Measurements from ENCODE around the gene AFAP1.
A peak's percentile ranks its signal among the peaks of the same experiment; 100 is the strongest.

The AFAP1 gene

GRCh38 chr4:7766086-7766485 is 173.6 kb downstream of the AFAP1 start:
- DNase-seq = no peak

- no peak for DNase-seq
These were observed 174.0 kb downstream of the AFAP1 start for GRCh38 chr4:7765666-7766065.

- no peak for DNase-seq
These were observed 175.2 kb downstream of the AFAP1 start for GRCh38 chr4:7764466-7764865.

- DNase-seq = no peak
These were observed 175.9 kb downstream of the AFAP1 start for GRCh38 chr4:7763788-7764187.

- no peak for DNase-seq
These were observed 176.6 kb downstream of the AFAP1 start for GRCh38 chr4:7763106-7763505.

- DNase-seq = no peak
These were observed 177.2 kb downstream of the AFAP1 start for GRCh38 chr4:7762376-7763030.

- peak; percentile 56 for DNase-seq
These were observed 177.9 kb downstream of the AFAP1 start for GRCh38 chr4:7761720-7762119.

GRCh38 chr4:7761312-7761711 is 178.3 kb downstream of the AFAP1 start:
- no peak for DNase-seq

- no peak for DNase-seq
These were observed 179.0 kb downstream of the AFAP1 start for GRCh38 chr4:7760706-7761105.

GRCh38 chr4:7760228-7760627 is 179.4 kb downstream of the AFAP1 start:
- DNase-seq = no peak

GRCh38 chr4:7759635-7760034 is 180.0 kb downstream of the AFAP1 start:
- no peak for DNase-seq

- peak; percentile 75 for DNase-seq
These were observed 180.4 kb downstream of the AFAP1 start for GRCh38 chr4:7759216-7759615.

- DNase-seq = no peak
These were observed 181.2 kb downstream of the AFAP1 start for GRCh38 chr4:7758476-7758875.

GRCh38 chr4:7757501-7758471 is 181.9 kb downstream of the AFAP1 start:
- DNase-seq = no peak

GRCh38 chr4:7756561-7757355 is 182.9 kb downstream of the AFAP1 start:
- DNase-seq = no peak

GRCh38 chr4:7756071-7756470 is 183.6 kb downstream of the AFAP1 start:
- no peak for DNase-seq

GRCh38 chr4:7755561-7755960 is 184.1 kb downstream of the AFAP1 start:
- no peak for DNase-seq

GRCh38 chr4:7754565-7755262 is 184.9 kb downstream of the AFAP1 start:
- no peak for DNase-seq

- DNase-seq = no peak
These were observed 185.7 kb downstream of the AFAP1 start for GRCh38 chr4:7753931-7754465.

GRCh38 chr4:7753271-7753670 is 186.4 kb downstream of the AFAP1 start:
- DNase-seq = no peak

- no peak for DNase-seq
These were observed 187.0 kb downstream of the AFAP1 start for GRCh38 chr4:7752649-7753048.

GRCh38 chr4:7750972-7751371 is 188.7 kb downstream of the AFAP1 start:
- no peak for DNase-seq

All from stimulated activated CD4-positive, alpha-beta T cell treated with anti-CD3 and anti-CD28 coated beads, Interleukin-1b, Interleukin-23, amount 100 ng/mL, for 48 hours (primary cell).